Panc1 (cell line): Measurements from ENCODE around the gene ARRDC2.

Source experiments
- POLR2AphosphoS5 ChIP-seq: IDR thresholded peaks from 2 replicates; pipeline ENCODE4 v1.6.1; 2012; ENCODE audit warnings: mild to moderate bottlenecking, low read depth, low read length, moderate library complexity
- SIN3A ChIP-seq: IDR thresholded peaks from 2 replicates; pipeline ENCODE4 v1.6.1; 2012; ENCODE audit warnings: low read depth, mild to moderate bottlenecking, low read length, moderate library complexity, borderline replicate concordance; ENCODE audit not compliant: insufficient read depth
- TF ChIP-seq, protein P1 (sequence below): fragments of 450-650 bp; IDR thresholded peaks from 2 replicates; pipeline ENCODE4 v1.5.1; 2017; ENCODE audit warnings: mild to moderate bottlenecking

DNA sequence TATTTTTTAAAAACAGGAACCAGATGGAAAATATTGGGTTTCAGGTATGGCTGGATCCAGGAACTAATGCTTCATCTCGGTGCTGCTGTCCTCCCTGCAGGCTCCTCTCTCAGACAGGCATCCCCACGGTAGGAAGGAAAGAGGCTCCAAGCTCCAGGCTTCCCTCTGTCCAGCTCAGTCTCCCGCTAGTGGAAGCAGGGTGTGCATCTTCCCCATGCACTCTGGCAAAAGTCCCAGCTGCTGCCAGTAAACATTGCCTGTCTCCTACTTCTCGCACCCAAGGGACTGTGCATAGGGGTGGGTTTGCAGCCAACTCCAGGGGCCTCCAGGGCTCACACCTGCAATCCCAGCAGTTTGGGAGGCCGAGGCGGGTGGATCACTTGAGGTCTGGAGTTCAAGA lies 49.6 kb downstream of the ARRDC2 start:
- TF ChIP-seq, protein P1, sequence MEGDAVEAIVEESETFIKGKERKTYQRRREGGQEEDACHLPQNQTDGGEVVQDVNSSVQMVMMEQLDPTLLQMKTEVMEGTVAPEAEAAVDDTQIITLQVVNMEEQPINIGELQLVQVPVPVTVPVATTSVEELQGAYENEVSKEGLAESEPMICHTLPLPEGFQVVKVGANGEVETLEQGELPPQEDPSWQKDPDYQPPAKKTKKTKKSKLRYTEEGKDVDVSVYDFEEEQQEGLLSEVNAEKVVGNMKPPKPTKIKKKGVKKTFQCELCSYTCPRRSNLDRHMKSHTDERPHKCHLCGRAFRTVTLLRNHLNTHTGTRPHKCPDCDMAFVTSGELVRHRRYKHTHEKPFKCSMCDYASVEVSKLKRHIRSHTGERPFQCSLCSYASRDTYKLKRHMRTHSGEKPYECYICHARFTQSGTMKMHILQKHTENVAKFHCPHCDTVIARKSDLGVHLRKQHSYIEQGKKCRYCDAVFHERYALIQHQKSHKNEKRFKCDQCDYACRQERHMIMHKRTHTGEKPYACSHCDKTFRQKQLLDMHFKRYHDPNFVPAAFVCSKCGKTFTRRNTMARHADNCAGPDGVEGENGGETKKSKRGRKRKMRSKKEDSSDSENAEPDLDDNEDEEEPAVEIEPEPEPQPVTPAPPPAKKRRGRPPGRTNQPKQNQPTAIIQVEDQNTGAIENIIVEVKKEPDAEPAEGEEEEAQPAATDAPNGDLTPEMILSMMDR = no peak
- TF ChIP-seq SIN3A = no peak
- TF ChIP-seq POLR2AphosphoS5 = no peak
